C4-2B (cell line): ENCODE results near the gene CSGALNACT2.
"Not testable (repeated sequence)": the region's sequence is repeated elsewhere in the genome, so short reads cannot be mapped to it uniquely, and the experiment has no call there.

ENCODE experiments used
- H3K27ac ChIP-seq: fragments of 450-650 bp; 2 replicates; pipeline ENCODE4 v1.5.1; 2017
- CTCF ChIP-seq: fragments of 450-650 bp; conservative IDR thresholded peaks from 2 replicates; pipeline ENCODE4 v1.5.1; 2017; ENCODE audit warnings: mild to moderate bottlenecking
- ZFX ChIP-seq: fragments of 450-650 bp; IDR thresholded peaks from 2 replicates; pipeline ENCODE4 v1.6.1; 2017

Gene CSGALNACT2

DNA sequence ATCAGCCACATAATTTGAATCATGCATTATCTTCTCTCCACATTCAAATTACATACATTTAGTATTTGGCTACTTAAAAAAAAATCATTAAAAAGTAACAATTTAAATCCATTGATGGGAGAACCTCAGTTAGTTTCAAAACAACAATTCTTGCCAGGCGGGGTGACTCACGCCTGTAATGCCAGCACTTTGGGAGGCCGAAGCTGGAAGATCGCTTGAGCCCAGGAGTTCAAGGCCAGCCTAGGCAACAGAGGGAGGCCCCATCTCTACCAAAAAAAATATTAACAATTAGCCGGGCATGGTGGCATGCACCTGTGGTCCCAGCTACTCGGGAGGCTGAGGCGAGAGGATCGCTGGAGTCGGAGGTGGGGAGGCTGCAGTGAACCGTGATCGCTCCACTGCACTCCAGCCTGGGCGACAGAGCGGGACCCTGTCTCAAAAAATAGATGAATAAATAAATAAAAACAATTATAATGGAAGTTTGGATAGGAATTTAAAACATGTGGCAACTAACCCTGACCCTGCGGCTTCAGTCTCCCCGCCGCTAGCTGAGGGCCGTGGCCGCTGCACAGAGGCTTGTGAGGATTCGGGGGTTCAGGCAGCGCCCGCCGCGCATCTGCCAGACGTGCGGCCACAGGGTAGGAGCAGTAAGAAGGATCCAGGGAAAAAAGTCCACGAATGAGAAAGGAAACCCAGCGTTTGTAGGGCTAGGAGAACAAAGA is 1.1 kb upstream of the CSGALNACT2 start:
- H3K27ac ChIP-seq: peak overlapping the region; percentile 88
- TF ChIP-seq ZFX (no peak), CTCF (no peak)

DNA sequence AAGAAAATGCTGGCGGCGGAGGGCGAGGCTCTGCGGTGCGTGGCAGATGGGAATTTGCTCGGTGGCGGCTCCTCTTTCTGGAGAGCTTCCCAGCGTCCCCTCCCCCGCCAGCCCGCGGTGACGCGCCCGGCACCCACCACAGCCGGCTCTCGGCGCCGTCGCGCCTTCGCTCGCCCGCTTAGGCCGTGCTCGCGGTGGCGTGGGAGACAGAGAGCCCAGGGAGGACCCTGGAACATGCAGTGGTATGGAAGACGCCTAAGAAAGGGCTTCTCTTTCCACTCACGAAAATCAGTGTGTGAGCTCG is 576 bp upstream of the CSGALNACT2 start:
- no peak for TF ChIP-seq ZFX
- TF ChIP-seq CTCF: no peak
- H3K27ac ChIP-seq: peak overlapping the region; percentile 88

DNA sequence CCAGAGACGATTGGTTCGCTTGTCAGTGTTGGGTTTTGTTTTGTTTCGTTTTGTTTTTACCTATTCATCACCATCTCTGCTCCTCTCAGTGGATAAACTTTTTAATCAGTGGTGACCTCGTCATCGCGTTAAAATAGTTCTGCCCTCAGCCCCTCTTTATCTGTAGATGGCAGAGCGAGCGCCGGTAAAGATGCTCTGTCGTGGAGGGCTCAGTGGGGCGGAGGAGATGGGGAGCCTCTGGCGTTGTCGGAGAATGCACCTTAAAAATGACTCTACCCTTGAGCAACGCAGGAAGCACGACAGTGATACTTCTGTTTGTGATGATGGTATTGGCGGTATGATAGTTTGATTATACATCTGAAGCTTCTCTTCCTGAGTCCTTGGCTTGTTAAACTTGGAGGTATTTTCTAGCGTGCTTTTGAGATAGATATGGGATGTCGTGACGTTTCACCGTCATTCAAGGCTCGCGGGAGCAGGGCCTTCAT is 554 bp downstream of the CSGALNACT2 start:
- TF ChIP-seq CTCF: no peak
- no peak for TF ChIP-seq ZFX
- H3K27ac ChIP-seq: peak overlapping the region; percentile 88

DNA sequence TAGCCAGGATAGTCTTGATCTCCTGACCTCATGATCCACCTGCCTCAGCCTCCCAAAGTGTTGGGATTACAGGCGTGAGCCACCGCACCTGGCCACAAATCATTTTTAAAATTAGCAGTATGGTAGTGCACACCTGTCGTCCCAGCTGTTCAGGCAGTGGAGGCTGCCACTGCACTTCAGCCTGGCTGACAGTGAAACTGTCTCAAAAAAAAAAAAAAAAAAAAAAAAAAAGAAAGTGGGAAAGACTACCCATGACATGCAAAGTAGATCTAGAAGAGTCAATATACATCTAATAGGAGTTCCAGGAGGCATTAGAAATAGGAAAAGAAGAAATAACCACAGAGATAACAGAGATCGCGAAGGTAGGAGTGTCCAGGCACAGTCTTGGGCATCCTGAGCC is 3.2 kb downstream of the CSGALNACT2 start:
- TF ChIP-seq ZFX: no peak
- no peak overlapping the region for H3K27ac ChIP-seq

DNA sequence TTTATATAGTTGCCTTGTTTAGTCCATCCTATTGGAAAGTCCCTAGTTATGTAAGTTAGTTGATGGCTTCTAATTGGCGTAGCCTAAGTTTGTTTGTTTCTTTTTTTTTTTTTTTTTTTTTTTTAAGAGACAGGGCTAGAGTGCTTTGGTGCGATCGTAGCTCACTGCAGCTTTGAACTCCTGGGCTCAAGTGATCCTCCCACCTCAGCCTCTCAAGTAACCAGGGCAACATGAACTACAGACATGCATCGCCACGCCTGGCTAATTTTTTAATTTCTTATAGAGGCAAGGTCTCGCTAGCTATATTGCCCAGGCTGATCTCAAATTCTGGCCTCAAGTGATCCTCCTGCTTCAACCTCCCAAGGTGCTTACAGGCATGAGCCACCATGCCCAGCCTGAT is 7.1 kb downstream of the CSGALNACT2 start:
- no peak overlapping the region for H3K27ac ChIP-seq
- TF ChIP-seq CTCF (no peak), ZFX (no peak)

- not testable (repeated sequence) for H3K27ac ChIP-seq
Observed at GRCh38 chr10:43145936-43146335, 7.7 kb downstream of the CSGALNACT2 start.

GRCh38 chr10:43151371-43151770 is 13.1 kb downstream of the CSGALNACT2 start:
- TF ChIP-seq CTCF (no peak), ZFX (no peak)
- H3K27ac ChIP-seq: no peak overlapping the region

DNA sequence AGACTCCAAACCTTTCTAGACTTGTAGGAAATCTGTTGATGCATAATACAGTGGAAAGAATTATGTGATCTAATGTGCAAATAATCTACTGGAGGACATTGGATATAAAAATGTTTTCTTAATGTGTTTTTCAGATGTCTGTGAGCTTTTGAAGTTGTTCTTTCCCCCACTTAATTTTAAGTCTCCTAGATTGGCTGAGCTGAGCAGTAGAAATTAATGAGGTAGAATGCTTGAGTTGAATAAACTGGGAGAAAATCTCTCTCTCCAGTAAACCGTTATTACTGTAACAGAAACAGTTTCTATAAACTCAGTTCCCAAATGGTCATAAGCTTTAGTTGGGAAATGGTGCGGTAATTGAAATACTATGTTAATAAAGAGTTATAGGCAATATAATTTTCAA is 15.7 kb downstream of the CSGALNACT2 start:
- H3K27ac ChIP-seq: no peak overlapping the region
- TF ChIP-seq ZFX: no peak
- no peak for TF ChIP-seq CTCF

- H3K27ac ChIP-seq: no peak overlapping the region
- TF ChIP-seq CTCF (no peak), ZFX (no peak)
Observed at GRCh38 chr10:43155221-43155620, 17.0 kb downstream of the CSGALNACT2 start.
